Measurements from ENCODE around the gene RIMKLB. TPM values are rescaled to one million over a fixed set of nuclear protein-coding genes. Genes with fewer than 3 reads are reported as not detected.

Gene RIMKLB
- total RNA-seq, 1 donor from 2014 or later: 13.8 TPM

Other genes starting within 250 kb of the RIMKLB start
- gene CLEC6A, start 242.0 kb upstream of the RIMKLB start, total RNA-seq: not detected
- 0.43 TPM for gene CLEC4D, start 184.5 kb upstream of the RIMKLB start, total RNA-seq
- gene CLEC4E, start 157.1 kb upstream of the RIMKLB start, total RNA-seq: not detected
- 0.13 TPM for gene AICDA, start 85.1 kb upstream of the RIMKLB start, total RNA-seq
- 20.8 TPM for gene MFAP5, start 35.2 kb upstream of the RIMKLB start, total RNA-seq
- not detected for gene A2ML1, start 124.6 kb downstream of the RIMKLB start, total RNA-seq
- gene PHC1, start 216.5 kb downstream of the RIMKLB start, total RNA-seq: 25.5 TPM

All from cardiac septum (tissue), 1 donor.